Prostate gland (tissue), 2 donors: Measurements from ENCODE around the gene PTPRH. TPM values are rescaled to one million over a fixed set of nuclear protein-coding genes. Genes with fewer than 3 reads are reported as not detected.
"Not testable (repeated sequence)": the region's sequence is repeated elsewhere in the genome, so short reads cannot be mapped to it uniquely, and the experiment has no call there.

Source experiments
- DNase-seq: peaks from one replicate; pipeline ENCODE4 v3.0.0-alpha.2; 2019; ENCODE audit warnings: low spot score
- H3K27ac ChIP-seq, 2 donors: fragments of 200-600 bp; sonication (generic); 2 replicates each; pipeline ENCODE4 v1.5.1; 2017 to 2019
- H3K27me3 ChIP-seq: fragments of 200-600 bp; sonication (generic); replicated peaks from 2 replicates; pipeline ENCODE4 v1.5.1; 2019; ENCODE audit not compliant: insufficient read depth
- H3K36me3 ChIP-seq, 2 donors: fragments of 200-600 bp; sonication (generic); 1 replicate in 1 of 2; 2 replicates in 1 of 2; pipeline versions ENCODE4 v1.5.1 to v1.8.1; 2017 to 2019
- H3K4me1 ChIP-seq: fragments of 200-600 bp; sonication (generic); replicated peaks from 2 replicates; pipeline ENCODE4 v1.5.1; 2019
- H3K4me3 ChIP-seq, 2 donors: fragments of 200-600 bp; sonication (generic); 2 replicates each; pipeline ENCODE4 v1.5.1; 2017 to 2019
- H3K9me3 ChIP-seq: fragments of 200-600 bp; sonication (generic); 2 replicates; pipeline ENCODE4 v1.5.1; 2017
- CTCF ChIP-seq, 4 experiments: fragments of 200-600 bp in 2 of 4; fragments of 450-650 bp in 2 of 4; sonication (generic) in 2 of 4; IDR thresholded peaks; 1 replicate in 3 of 4; 2 replicates in 1 of 4; pipeline ENCODE4 v1.5.1; 2016 to 2019; ENCODE audit warnings: antibody characterized with exemption in 4 of 4, mild to moderate bottlenecking in 2 of 4, moderate library complexity in 2 of 4
- POLR2A ChIP-seq: fragments of 450-650 bp; IDR thresholded peaks from one replicate; pipeline ENCODE4 v1.6.1; 2016; ENCODE audit warnings: antibody characterized with exemption, mild to moderate bottlenecking
- POLR2AphosphoS5 ChIP-seq: sonication (generic); formaldehyde crosslinking; IDR thresholded peaks from one replicate; pipeline ENCODE4 v1.6.1; 2017; ENCODE audit warnings: antibody characterized with exemption
- WGBS: methylation state at CpG from one replicate; pipeline ENCODE4 v1.1.5; 2018; 5-methylcytosine and 5-hydroxymethylcytosine counted together
- intact Hi-C: fragments of 100-400 bp; cut with DNase I; formaldehyde crosslinking; loops from one replicate; pipeline ENCODE4 v1.14.2; 2022
- total RNA-seq, 2 donors: library from RNA; depleted of rRNA; stranded (reverse); fragments of >200 nt; gene quantifications; one replicate each; pipeline ENCODE4 v1.1.0, GENCODE V29; 2016

The PTPRH gene
- total RNA-seq, 2 donors from 2014 or later, result 4.0 TPM; not detected in 1

DNA sequence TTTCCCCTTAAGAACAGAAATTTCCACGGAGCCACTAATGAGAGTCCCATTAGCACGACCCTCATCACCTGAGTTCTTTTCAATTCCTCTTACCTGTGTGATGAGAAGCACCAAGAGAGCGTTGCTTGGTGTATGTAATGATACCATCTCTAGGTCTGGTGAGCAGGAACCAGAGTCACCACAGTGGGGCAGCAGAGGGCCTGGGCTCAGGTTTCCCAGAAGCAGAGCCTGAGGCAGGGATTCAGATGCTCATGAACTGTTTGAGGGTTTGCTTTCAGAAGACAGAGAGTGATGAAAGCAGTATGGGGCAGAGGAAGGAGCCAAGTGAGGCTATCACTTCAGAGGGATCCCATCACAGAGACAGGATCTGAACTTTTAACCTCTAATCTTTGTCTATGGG is 3.1 kb upstream of the PTPRH start:
- H3K9me3 ChIP-seq, result no peaks in the 10 kb centered on the region
- H3K36me3 ChIP-seq, result no peaks in the 10 kb centered on the region
- H3K4me1 ChIP-seq, result no peaks in the 10 kb centered on the region
- no peak overlapping the region for H3K27ac ChIP-seq
- H3K27me3 ChIP-seq, result peaks cover 5% of the 10 kb centered on the region
- no peak for TF ChIP-seq POLR2A
- TF ChIP-seq POLR2AphosphoS5, result no peak
- TF ChIP-seq CTCF (IDR thresholded peaks at IDR 0.05), result no peak
- intact Hi-C loops, result no loop called here
- no peak for DNase-seq
- WGBS, result 79% methylated on average over 3 of the region's 3 CpGs
- no peak overlapping the region for H3K4me3 ChIP-seq

DNA sequence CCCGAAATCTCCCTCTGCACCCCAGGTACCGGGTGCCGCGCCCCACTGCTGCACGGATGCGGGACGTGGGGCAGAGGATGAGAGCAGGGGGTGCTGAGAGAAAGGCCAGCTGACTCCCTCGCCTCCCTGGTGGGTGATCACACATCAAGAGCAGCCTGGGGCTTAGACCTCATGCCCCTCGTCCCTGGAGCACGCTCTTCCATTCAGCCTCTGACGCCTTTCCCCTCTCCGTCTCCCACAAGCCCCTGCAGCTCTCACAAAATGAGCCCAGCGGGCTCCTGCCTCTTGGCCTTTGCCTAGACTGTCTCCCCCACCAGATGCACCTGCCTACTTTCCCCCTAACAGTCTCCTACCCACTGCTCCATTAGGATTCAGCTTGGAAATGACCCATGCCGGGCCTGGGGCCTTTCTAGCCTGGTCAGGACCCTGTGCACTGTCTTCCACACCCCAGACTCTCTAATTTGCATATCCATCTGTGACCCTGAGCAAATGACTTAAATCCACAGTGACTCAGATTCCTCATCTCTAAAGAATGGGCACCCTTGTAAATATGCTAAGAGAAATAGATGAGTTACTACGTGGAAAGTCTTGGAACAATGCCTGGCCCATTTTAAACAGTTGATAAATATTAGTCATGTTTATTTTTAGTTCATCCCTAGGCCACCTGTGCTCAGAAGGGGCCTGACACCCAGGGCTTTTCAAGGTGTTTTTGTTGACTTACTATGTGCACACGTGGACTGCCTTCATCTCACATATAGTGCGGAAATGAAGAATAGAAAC is 582 bp upstream of the PTPRH start:
- Histone ChIP-seq H3K36me3 (no peaks in the 10 kb centered on the region), H3K27ac (no peak overlapping the region), H3K9me3 (no peaks in the 10 kb centered on the region), H3K4me3 (no peak overlapping the region), H3K27me3 (peaks cover 4% of the 10 kb centered on the region), H3K4me1 (no peaks in the 10 kb centered on the region)
- no peak for DNase-seq
- WGBS, result 58% methylated on average over 17 of the region's 17 CpGs
- TF ChIP-seq POLR2A (no peak), CTCF (IDR thresholded peaks at IDR 0.05) (no peak), POLR2AphosphoS5 (no peak)
- intact Hi-C loops, result no loop called here

GRCh38 chr19:55206664-55207500 is 2.4 kb downstream of the PTPRH start:
- H3K36me3 ChIP-seq, result no peaks in the 10 kb centered on the region
- H3K4me1 ChIP-seq, result no peaks in the 10 kb centered on the region
- no peaks in the 10 kb centered on the region for H3K9me3 ChIP-seq
- intact Hi-C loops, result no loop called here
- no peak overlapping the region for H3K27ac ChIP-seq
- no peaks in the 10 kb centered on the region for H3K27me3 ChIP-seq
- no peak for DNase-seq
- no peak overlapping the region for H3K4me3 ChIP-seq
- TF ChIP-seq CTCF (IDR thresholded peaks at IDR 0.05), result no peak
- TF ChIP-seq POLR2A, result peak; percentile 66
- WGBS, result 33% methylated on average over 28 of the region's 29 CpGs

GRCh38 chr19:55202199-55202598 is 7.1 kb downstream of the PTPRH start:
- DNase-seq, H3K4me3 ChIP-seq, H3K36me3 ChIP-seq, H3K4me1 ChIP-seq, H3K27me3 ChIP-seq, intact Hi-C loops, H3K9me3 ChIP-seq, H3K27ac ChIP-seq: not testable (repeated sequence)
- WGBS, result 68% methylated on average over 10 of the region's 10 CpGs

- H3K27me3 ChIP-seq, result no peaks in the 10 kb centered on the region
These were observed 9.6 kb downstream of the PTPRH start for GRCh38 chr19:55199620-55200204.

More at GRCh38 chr19:55199620-55200204, 9.6 kb downstream of the PTPRH start:
- Histone ChIP-seq H3K4me1 (no peaks in the 10 kb centered on the region), H3K36me3 (no peaks in the 10 kb centered on the region), H3K27ac (no peak overlapping the region), H3K4me3 (no peak overlapping the region), H3K9me3 (no peaks in the 10 kb centered on the region)
- WGBS, result 68% methylated on average over 5 of the region's 5 CpGs
- no peak for TF ChIP-seq POLR2A
- TF ChIP-seq POLR2AphosphoS5, result no peak
- TF ChIP-seq CTCF (IDR thresholded peaks at IDR 0.05), result no peak
- DNase-seq, result no peak
- intact Hi-C loops, result no loop called here
